Neuronal stem cell (in vitro differentiated cells): ENCODE results near the gene SNRK.

ENCODE experiments used
- DNase-seq: peaks from one replicate; pipeline ENCODE4 v3.0.0-alpha.2; 2013; ENCODE audit warnings: low spot score
- H2AFZ ChIP-seq: one replicate; pipeline ENCODE4 v1.6.1; 2013; ENCODE audit warnings: mild to moderate bottlenecking, low read length, inconsistent platforms
- H2AK5ac ChIP-seq: 2 replicates; pipeline ENCODE4 v1.6.1; 2013; ENCODE audit warnings: low read depth, mild to moderate bottlenecking, inconsistent platforms, low read length, moderate library complexity, mixed read lengths
- H2BK120ac ChIP-seq: 2 replicates; pipeline ENCODE4 v1.6.1; 2013; ENCODE audit warnings: low read depth, mild to moderate bottlenecking, inconsistent platforms, low read length, moderate library complexity, mixed read lengths
- H2BK12ac ChIP-seq: one replicate; pipeline ENCODE4 v1.6.1; 2013; ENCODE audit warnings: low read length, inconsistent platforms
- H2BK15ac ChIP-seq: 2 replicates; pipeline ENCODE4 v1.6.1; 2013; ENCODE audit warnings: mild to moderate bottlenecking, low read length, inconsistent platforms, mixed read lengths
- H2BK5ac ChIP-seq: one replicate; pipeline ENCODE4 v1.6.1; 2013; ENCODE audit warnings: inconsistent platforms, mild to moderate bottlenecking, low read length, moderate library complexity
- H3K14ac ChIP-seq: one replicate; pipeline ENCODE4 v1.6.1; 2013; ENCODE audit warnings: low read length, inconsistent platforms
- H3K18ac ChIP-seq: 2 replicates; pipeline ENCODE4 v1.6.1; 2013; ENCODE audit warnings: low read length, inconsistent platforms
- H3K23ac ChIP-seq: 2 replicates; pipeline ENCODE4 v1.6.1; 2013; ENCODE audit warnings: low read depth, mild to moderate bottlenecking, mixed read lengths, low read length, inconsistent platforms; ENCODE audit not compliant: poor library complexity
- H3K27ac ChIP-seq: replicated peaks from 3 replicates; pipeline ENCODE4 v1.5.1; 2013; ENCODE audit warnings: low read length, inconsistent platforms
- H3K27me3 ChIP-seq, 3 experiments: 2 replicates each; pipeline ENCODE4 v1.6.1; 2013; ENCODE audit warnings: low read length in 3 of 3, mild to moderate bottlenecking in 2 of 3, inconsistent platforms in 1 of 3, low read depth in 1 of 3, mixed read lengths in 1 of 3, moderate library complexity in 1 of 3; ENCODE audit not compliant: control insufficient read depth in 3 of 3, insufficient read depth in 3 of 3
- H3K36me3 ChIP-seq, 2 donors: replicated peaks in 1 of 2; 2 replicates each; pipeline ENCODE4 v1.6.1; 2013; ENCODE audit warnings: low read length in 2 of 2; ENCODE audit not compliant: control insufficient read depth in 2 of 2, insufficient read depth in 2 of 2
- H3K4ac ChIP-seq: 2 replicates; pipeline ENCODE4 v1.6.1; 2013; ENCODE audit warnings: inconsistent platforms, mild to moderate bottlenecking, low read length, moderate library complexity
- H3K4me1 ChIP-seq, 2 donors: 1 replicate in 1 of 2; 2 replicates in 1 of 2; pipeline ENCODE4 v1.6.1; 2013; ENCODE audit warnings: low read length in 2 of 2, low read depth in 1 of 2; ENCODE audit not compliant: control insufficient read depth in 2 of 2, insufficient read depth in 1 of 2
- H3K4me2 ChIP-seq: one replicate; pipeline ENCODE4 v1.6.1; 2013; ENCODE audit warnings: mild to moderate bottlenecking, low read length, inconsistent platforms; ENCODE audit not compliant: insufficient read depth, poor library complexity, severe bottlenecking
- H3K4me3 ChIP-seq, 2 donors: 2 replicates each; pipeline ENCODE4 v1.5.1; 2013; ENCODE audit warnings: low read length in 2 of 2, mild to moderate bottlenecking in 2 of 2, inconsistent platforms in 1 of 2, moderate library complexity in 1 of 2
- H3K79me1 ChIP-seq: one replicate; pipeline ENCODE4 v1.6.1; 2013; ENCODE audit warnings: low read depth, mild to moderate bottlenecking, inconsistent platforms, low read length, moderate library complexity
- H3K9ac ChIP-seq: one replicate; pipeline ENCODE4 v1.6.1; 2013; ENCODE audit warnings: mild to moderate bottlenecking, low read depth, low read length, inconsistent platforms; ENCODE audit not compliant: poor library complexity
- H3K9me3 ChIP-seq, 2 donors: replicated peaks in 1 of 2; 2 replicates each; pipeline versions ENCODE3 to v1.6.1; 2013; ENCODE audit warnings: low read length in 2 of 2, mild to moderate bottlenecking in 2 of 2, inconsistent platforms in 1 of 2, low read depth in 1 of 2, mixed read lengths in 1 of 2, moderate library complexity in 1 of 2; ENCODE audit not compliant: control insufficient read depth in 2 of 2, insufficient read depth in 1 of 2
- H4K8ac ChIP-seq: one replicate; pipeline ENCODE4 v1.6.1; 2013; ENCODE audit warnings: low read depth, mild to moderate bottlenecking, inconsistent platforms, low read length, moderate library complexity
- H4K91ac ChIP-seq: one replicate; pipeline ENCODE4 v1.6.1; 2013; ENCODE audit warnings: low read length, low read depth, mild to moderate bottlenecking, inconsistent platforms; ENCODE audit not compliant: poor library complexity
- WGBS, 2 donors: extraction: QIAGEN DNeasy Blood & Tissue Kit; methylation state at CpG; one replicate each; pipeline ENCODE4 v1.1.7; 2013; ENCODE audit warnings: missing lambda C conversion rate in 2 of 2, mixed read lengths in 1 of 2; ENCODE audit not compliant: insufficient read length in 2 of 2, insufficient replicate concordance in 1 of 2; ENCODE audit errors: extremely low coverage in 2 of 2; 5-methylcytosine and 5-hydroxymethylcytosine counted together

Gene SNRK

DNA sequence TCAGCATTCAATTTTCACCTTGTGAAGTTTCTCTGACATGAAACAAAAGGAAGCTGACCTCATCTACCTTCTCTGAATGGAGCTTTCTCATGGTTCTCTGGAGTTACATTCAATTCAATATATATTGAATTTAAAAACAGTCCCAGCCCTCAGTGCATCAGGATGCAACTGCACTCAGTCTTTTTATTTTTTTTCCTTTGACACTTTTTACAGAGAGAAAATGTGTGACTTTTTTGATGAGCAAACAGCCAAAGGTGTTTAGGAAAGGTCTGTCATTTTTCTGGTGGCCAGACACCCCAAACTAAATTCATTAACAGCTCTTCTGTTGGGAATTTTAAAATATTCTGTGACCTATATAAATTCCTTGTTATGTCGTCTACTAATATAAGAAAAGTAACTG lies 19.3 kb upstream of the SNRK start:
- H2BK120ac ChIP-seq = no peak overlapping the region
- no peak overlapping the region for H3K23ac ChIP-seq
- no peak overlapping the region for H2AK5ac ChIP-seq
- no peak overlapping the region for H2BK12ac ChIP-seq
- no CpG with 5 or more reads among the region's 1 CpG for WGBS, 2 donors
- H3K9ac ChIP-seq = no peak overlapping the region
- H3K14ac ChIP-seq = no peak overlapping the region
- no peak overlapping the region for H4K8ac ChIP-seq
- H2BK5ac ChIP-seq = no peak overlapping the region
- H2AFZ ChIP-seq = no peak overlapping the region
- H3K27ac ChIP-seq = no peak overlapping the region
- H2BK15ac ChIP-seq = no peak overlapping the region
- H3K18ac ChIP-seq = no peak overlapping the region
- no peaks in the 10 kb centered on the region for H3K9me3 ChIP-seq
- H3K79me1 ChIP-seq = no peaks in the 10 kb centered on the region
- H4K91ac ChIP-seq = no peak overlapping the region
- no peaks in the 10 kb centered on the region for H3K36me3 ChIP-seq
- no peak overlapping the region for H3K4me3 ChIP-seq
- no peak for DNase-seq
- no peaks in the 10 kb centered on the region for H3K27me3 ChIP-seq
- no peak overlapping the region for H3K4ac ChIP-seq
- no peaks in the 10 kb centered on the region for H3K4me1 ChIP-seq
- H3K4me2 ChIP-seq = no peak overlapping the region

- no peak overlapping the region for H3K27ac ChIP-seq
- no peak for DNase-seq
- no peak overlapping the region for H3K9ac ChIP-seq
- no peaks in the 10 kb centered on the region for H3K27me3 ChIP-seq
- H2BK12ac ChIP-seq = no peak overlapping the region
- H3K79me1 ChIP-seq = no peaks in the 10 kb centered on the region
- no peak overlapping the region for H3K4me3 ChIP-seq
- no peak overlapping the region for H2BK15ac ChIP-seq
- H4K8ac ChIP-seq = no peak overlapping the region
- no CpG with 5 or more reads among the region's 1 CpG for WGBS, 2 donors
- no peak overlapping the region for H4K91ac ChIP-seq
- H2AK5ac ChIP-seq = no peak overlapping the region
- H3K36me3 ChIP-seq = no peaks in the 10 kb centered on the region
- no peak overlapping the region for H3K14ac ChIP-seq
- H3K4ac ChIP-seq = no peak overlapping the region
- H2BK120ac ChIP-seq = no peak overlapping the region
- H3K4me1 ChIP-seq = no peaks in the 10 kb centered on the region
- H3K4me2 ChIP-seq = no peak overlapping the region
- H3K23ac ChIP-seq = no peak overlapping the region
- H3K18ac ChIP-seq = no peak overlapping the region
- no peak overlapping the region for H2BK5ac ChIP-seq
- no peaks in the 10 kb centered on the region for H3K9me3 ChIP-seq
- H2AFZ ChIP-seq = no peak overlapping the region
These were observed 17.7 kb upstream of the SNRK start for GRCh38 chr3:43268636-43269035.

DNA sequence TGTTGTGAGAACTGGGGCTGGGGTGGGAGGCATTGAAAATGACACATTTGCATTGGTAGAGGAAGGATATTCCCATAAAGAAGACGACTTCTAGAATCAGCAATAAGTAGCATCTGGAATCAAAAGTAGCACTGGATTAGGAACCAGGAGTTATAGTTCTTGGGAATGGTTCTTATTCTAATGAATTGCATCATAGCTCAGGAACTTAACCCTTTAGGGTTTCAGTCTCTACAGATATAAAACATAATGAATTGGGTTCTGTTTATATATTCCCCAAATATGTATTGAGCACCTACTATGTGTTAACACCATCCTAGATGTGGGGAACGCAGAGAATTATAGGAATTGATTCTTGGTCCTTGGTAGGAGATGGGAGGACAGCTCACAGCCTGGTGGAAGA lies 16.3 kb upstream of the SNRK start:
- WGBS, 2 donors = no CpG with 5 or more reads among the region's 2 CpGs
- H3K36me3 ChIP-seq = no peaks in the 10 kb centered on the region

DNA sequence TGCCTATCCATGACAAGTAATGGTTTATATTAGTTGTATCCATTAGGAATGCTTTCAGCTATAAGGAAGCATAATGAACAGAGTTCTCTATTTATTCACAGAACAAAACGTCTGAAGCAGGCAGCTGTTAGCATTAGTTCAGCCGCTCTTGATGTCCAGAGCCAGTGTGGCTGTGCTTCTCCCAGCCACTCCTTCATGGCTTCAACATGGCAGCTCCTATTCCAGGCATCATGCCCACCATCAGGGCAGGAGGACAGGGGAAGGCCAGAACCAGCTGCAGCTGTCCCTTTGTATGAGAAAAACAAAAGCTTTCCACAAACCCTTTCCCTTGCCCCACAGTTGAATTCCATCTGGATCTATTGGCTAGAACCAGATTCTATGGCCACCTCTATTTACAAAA lies 12.9 kb upstream of the SNRK start:
- H2AK5ac ChIP-seq = no peak overlapping the region
- no peaks in the 10 kb centered on the region for H3K27me3 ChIP-seq
- no peak overlapping the region for H4K8ac ChIP-seq
- WGBS, 2 donors = no CpG with 5 or more reads among the region's 2 CpGs
- no peak overlapping the region for H2BK12ac ChIP-seq
- H3K4ac ChIP-seq = no peak overlapping the region
- H3K18ac ChIP-seq = no peak overlapping the region
- no peaks in the 10 kb centered on the region for H3K4me1 ChIP-seq
- H3K14ac ChIP-seq = no peak overlapping the region
- H4K91ac ChIP-seq = no peak overlapping the region
- H3K4me2 ChIP-seq = no peak overlapping the region
- no peak overlapping the region for H2BK5ac ChIP-seq
- H2BK120ac ChIP-seq = no peak overlapping the region
- no peak overlapping the region for H2AFZ ChIP-seq
- DNase-seq = no peak
- peaks cover 0 to 2% of the 10 kb centered on the region in 2 donors for H3K9me3 ChIP-seq
- no peak overlapping the region for H3K9ac ChIP-seq
- H2BK15ac ChIP-seq = no peak overlapping the region
- H3K79me1 ChIP-seq = no peaks in the 10 kb centered on the region
- no peak overlapping the region for H3K4me3 ChIP-seq
- no peaks in the 10 kb centered on the region for H3K36me3 ChIP-seq
- H3K27ac ChIP-seq = no peak overlapping the region
- H3K23ac ChIP-seq = no peak overlapping the region

More for the DNA sequence above, 16.3 kb upstream of the SNRK start:
- Histone ChIP-seq H2BK120ac (no peak overlapping the region), H3K27me3 (no peaks in the 10 kb centered on the region), H3K4me1 (no peaks in the 10 kb centered on the region), H2AK5ac (no peak overlapping the region), H3K4me2 (no peak overlapping the region), H2AFZ (no peak overlapping the region), H2BK12ac (no peak overlapping the region), H3K23ac (no peak overlapping the region), H3K18ac (no peak overlapping the region), H3K4ac (no peak overlapping the region), H2BK5ac (no peak overlapping the region), H3K79me1 (no peaks in the 10 kb centered on the region), H2BK15ac (no peak overlapping the region), H4K8ac (no peak overlapping the region), H3K9me3 (peaks cover 0 to 2% of the 10 kb centered on the region in 2 donors), H4K91ac (no peak overlapping the region), H3K27ac (no peak overlapping the region), H3K14ac (no peak overlapping the region), H3K4me3 (no peak overlapping the region), H3K9ac (no peak overlapping the region)
- no peak for DNase-seq
